ENCODE measurements around the gene FBLIM1. TPM values are rescaled to one million over a fixed set of nuclear protein-coding genes. Genes with fewer than 3 reads are reported as not detected.

FBLIM1 gene
- total RNA-seq, 2 donors from 2014 or later: 224 to 328 TPM

DNA sequence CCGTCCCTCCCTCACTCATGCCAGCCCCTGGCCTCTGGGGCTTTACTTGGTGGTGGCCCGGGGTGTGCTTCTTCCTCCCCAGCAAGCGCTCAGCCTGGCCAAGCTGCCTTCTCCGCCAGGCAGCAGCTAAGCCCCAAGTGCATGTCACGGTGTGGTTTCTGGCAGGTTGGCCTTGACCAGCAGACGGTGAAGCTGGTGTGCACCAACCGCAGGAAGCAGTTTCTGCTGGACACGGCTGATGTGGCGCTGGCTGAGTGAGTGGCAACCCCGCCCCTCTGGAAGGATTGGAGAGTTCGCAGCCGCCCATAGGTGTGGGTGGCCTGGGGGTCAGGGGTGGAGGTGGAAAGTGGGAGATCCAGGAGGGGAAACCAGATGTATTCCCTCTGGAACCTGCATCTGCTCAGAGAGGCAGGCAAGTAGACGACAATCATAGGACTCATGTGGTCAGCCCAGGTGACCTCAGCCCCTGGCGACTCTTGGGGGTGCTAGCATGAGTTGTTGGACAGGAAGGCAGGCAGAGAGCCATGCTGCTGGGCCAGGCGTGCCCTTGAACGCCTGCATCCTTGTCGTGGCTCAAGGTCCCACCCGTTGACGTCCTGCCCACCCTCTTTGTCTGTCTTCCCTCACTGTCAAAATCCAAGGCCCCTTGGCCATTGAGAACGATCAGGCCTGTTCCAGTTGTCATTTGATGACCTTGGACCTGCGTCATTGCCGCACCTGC, 29.5 kb upstream of the FBLIM1 start:
- intact Hi-C loops (cut with DNase I): no loop called here
- DNase-seq (ENCODE audit: low spot score): no peak

DNA sequence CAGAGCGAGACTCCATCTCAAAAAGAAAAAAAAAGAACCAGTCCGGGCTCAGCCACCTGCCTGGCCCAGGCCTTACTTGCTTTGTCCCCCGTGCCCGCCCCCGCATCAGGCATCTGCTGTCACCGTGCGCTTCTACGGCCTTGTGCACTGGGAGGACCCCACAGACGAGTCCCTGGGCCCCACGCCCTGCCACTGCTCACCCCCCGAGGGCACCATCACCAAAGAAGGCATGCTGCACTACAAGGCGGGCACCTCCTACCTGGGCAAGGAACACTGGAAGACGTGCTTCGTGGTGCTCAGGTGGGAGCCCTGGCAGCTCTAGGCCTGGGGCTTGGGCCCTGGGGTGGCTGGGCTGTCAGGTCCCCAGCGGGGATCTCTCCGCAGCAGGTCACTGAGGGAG, 28.2 kb upstream of the FBLIM1 start:
- intact Hi-C loops (cut with DNase I): loop anchor here in 1 of 2 donors (10.0 kb wide), 1 partner anchor 136 kb away; no protein-coding TSS in a partner anchor
- no peak for DNase-seq (ENCODE audit: low spot score)

DNA sequence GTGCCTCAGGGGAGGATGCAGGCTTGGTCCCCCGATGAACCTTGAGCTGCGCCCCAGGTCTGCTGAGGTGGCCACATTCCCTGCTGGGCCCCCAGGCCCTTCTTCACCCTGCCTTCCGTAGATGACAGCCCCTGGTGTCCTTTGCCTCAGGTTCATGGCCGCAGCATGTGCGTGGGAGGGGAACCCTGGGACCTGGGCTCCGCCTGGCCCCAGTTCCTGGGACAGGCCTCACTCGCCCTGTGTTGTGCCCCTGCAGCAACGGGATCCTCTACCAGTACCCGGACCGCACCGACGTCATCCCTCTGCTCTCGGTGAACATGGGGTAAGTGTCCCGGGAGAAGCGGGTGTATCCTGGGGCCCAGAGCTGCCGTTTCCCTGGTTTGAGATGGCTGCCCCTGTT, 27.7 kb upstream of the FBLIM1 start:
- no peak for DNase-seq (ENCODE audit: low spot score)
- intact Hi-C loops (cut with DNase I): loop anchor here in 1 of 2 donors (10.0 kb wide), 1 partner anchor 136 kb away; no protein-coding TSS in a partner anchor

DNA sequence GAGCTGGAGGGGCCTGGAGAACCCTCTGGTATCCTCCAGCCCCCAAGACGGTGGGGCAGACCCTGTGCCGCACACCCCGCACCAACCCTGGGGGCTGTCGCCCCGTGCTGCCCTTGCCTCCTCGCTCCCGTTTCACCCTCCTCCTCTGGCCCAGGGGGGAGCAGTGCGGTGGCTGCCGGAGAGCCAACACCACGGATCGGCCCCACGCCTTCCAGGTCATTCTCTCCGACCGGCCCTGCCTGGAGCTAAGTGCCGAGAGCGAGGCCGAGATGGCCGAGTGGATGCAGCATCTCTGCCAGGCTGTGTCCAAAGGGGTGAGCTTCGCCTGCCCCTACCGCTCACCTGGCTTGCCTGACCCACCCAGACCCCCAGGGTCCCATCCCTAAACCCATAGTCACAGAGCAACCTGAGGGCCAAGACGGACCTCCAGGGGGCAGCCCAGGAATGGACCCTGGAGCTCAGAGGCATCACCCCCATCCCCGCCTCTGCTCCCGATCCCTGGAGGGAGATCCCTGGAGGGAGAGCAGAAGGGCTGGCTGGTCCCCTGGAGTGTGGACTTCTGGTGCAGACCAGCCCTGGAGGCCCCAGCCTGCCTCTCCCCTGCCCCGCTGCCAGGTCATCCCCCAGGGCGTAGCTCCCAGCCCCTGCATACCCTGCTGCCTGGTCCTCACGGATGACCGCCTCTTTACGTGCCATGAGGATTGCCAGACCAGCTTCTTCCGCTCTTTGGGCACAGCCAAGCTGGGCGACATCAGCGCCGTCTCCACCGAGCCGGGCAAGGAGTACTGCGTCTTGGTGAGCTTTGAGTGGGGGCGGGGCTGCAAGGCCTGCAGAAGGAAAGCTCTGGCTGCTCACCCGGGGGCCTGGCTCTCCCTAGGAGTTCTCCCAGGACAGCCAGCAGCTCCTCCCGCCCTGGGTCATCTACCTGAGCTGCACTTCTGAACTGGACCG, 26.6 kb upstream of the FBLIM1 start:
- no peak for DNase-seq (ENCODE audit: low spot score)
- intact Hi-C loops (cut with DNase I): loop anchor here in 1 of 2 donors (10.0 kb wide), 1 partner anchor 137 kb away; no protein-coding TSS in a partner anchor

DNA sequence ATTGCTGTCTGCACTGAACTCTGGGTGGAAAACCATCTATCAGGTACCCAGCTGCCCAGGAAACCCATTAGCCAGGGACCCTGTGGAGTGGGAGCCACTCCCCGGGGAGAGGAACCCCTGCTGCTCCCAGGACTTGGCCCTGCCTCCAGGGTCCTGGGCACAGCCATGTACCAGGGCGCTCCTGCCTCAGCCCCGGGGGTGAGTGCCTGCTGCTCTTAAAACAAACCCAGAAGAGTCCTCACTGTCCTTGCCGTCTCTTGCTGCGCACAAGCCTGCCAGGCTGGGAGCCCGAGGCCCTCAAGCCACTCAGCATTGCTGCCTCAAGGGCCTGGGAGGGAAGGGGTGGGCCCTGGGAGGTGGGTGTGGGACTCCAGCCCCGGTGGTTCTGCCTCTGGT, 25.9 kb upstream of the FBLIM1 start:
- DNase-seq (ENCODE audit: low spot score): no peak
- intact Hi-C loops (cut with DNase I): loop anchor here in 1 of 2 donors (10.0 kb wide), 1 partner anchor 138 kb away; no protein-coding TSS in a partner anchor

DNA sequence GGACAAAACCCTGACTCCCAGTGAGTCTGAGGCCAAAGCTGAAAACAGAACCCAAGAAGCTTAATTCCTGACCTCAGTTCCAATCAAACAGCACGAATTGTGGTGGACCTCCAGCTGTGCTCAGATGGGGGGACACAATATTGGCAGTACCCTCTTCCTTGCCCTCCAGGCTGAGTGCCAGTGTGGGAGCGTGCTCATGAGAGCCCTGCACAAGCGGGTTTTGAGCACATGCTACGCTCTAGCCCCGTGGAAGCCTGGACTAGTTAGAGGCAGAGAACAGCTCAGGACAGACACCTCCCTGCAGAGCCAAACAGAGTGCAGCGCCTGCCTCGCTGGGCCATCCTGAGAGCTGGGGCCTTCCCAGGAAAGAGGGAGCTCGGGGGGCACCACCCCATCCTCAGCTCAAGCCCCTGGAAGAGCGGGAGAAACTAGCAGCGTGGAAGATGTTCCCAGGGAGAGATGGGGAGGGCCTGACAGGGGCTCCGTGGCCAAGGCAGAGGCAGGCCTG, 25.3 kb upstream of the FBLIM1 start:
- intact Hi-C loops (cut with DNase I): loop anchor here in 1 of 2 donors (10.0 kb wide), 1 partner anchor 138 kb away; no protein-coding TSS in a partner anchor
- no peak for DNase-seq (ENCODE audit: low spot score)

DNA sequence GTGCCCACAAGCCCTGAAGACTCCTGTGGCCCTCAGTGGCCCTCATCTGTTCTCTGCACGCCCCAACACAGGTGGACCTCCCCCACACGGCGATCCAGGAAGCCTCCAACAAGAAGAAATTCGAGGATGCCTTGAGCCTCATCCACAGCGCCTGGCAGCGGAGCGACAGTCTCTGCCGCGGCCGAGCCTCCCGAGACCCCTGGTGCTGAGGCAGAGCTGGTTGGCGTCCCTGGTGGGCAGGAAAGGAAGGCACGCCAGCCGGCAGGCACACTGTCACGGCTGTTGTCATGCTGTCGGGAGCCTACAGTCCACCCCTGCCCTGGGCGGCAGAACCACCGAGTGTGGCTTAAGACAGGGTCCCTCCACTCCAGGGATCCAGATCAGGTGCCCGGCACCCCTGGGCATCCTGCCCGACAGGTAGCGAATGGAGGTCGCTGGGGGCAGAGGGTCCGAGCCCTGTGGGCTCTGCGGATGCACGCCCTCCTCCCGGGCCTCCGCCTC, 24.8 kb upstream of the FBLIM1 start:
- intact Hi-C loops (cut with DNase I): loop anchor here in 1 of 2 donors (10.0 kb wide), 1 partner anchor 139 kb away; no protein-coding TSS in a partner anchor
- DNase-seq (ENCODE audit: low spot score): no peak

DNA sequence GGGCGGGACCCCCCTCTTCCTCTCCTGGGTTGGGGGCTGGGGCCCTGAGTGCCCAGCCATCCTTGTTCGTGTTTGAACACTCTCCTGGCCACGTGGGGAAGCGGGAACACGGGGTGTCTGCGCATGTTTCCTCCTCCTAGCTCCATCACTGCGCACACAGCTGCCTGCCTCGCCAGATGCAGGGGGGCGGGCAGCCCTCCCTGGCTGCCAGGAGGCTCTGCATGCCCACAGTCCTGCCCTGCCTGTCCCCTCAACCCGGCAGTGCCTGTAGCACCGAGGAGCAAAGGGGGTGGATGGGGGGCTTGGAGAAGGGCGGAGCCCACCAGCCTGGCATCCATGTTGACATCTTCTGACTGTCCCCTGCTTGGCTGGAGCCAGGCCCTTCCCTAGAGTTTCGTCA, 24.3 kb upstream of the FBLIM1 start:
- intact Hi-C loops (cut with DNase I): loop anchor here in 1 of 2 donors (10.0 kb wide), 1 partner anchor 139 kb away; no protein-coding TSS in a partner anchor
- DNase-seq (ENCODE audit: low spot score): no peak

DNA sequence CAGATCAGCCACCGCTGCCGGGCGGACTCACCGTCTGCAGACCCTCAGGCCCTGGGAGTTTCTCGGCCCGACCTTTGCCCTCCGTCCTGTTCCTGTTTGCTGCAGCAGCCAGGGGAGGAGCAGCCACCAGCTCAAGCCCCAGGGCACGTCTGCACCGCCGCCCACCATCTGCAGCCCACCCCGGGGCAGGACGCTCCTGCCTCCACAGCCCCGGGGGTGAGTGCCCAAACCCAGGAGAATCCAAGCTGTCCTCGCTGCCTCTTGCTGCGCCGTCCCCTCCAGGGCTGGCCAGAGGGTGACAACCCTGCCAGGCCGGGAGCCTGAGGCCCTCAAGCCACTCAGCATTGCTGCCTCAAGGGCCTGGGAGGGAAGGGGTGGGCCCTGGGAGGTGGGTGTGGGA, 23.7 kb upstream of the FBLIM1 start:
- intact Hi-C loops (cut with DNase I): loop anchor here in 1 of 2 donors (10.0 kb wide), 1 partner anchor 140 kb away; no protein-coding TSS in a partner anchor
- DNase-seq (ENCODE audit: low spot score): no peak

DNA sequence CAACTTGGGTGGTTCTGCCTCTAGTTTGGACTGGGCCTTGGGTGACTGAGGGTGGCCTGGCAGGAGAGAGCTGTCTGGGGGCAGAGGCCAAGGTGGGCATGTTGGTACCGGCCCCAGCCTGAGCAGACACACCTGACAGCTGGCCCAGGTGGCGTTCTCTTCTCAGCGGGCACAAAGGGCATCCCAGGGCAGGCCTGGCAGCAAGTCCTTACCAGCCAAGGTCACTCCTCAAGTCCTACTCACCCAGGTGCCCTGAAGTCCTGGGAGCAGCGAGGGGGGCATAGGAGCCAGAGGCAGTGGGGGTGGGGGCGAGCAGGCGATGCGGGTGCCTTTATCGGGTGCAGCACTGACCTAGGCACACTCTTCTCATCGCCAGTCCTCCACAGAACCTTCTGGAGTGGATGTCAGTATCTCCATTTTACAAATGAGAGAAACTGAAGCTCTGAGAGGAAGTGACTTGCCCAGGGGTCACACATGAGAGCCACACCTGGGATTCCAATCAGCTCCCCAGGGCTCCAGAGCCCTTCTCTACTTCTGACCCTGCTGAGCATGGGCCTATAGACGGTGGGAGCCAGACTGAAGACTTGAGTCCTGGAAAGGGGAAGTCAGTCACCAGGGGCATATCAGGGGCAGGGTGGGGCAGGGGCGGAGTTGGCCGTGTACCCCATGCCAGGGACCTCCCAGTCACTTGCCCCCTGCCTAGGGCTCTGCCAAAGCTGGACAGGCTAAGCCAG, 23.1 kb upstream of the FBLIM1 start:
- intact Hi-C loops (cut with DNase I): loop anchor here in 1 of 2 donors (10.0 kb wide), 1 partner anchor 141 kb away; no protein-coding TSS in a partner anchor
- no peak for DNase-seq (ENCODE audit: low spot score)

DNA sequence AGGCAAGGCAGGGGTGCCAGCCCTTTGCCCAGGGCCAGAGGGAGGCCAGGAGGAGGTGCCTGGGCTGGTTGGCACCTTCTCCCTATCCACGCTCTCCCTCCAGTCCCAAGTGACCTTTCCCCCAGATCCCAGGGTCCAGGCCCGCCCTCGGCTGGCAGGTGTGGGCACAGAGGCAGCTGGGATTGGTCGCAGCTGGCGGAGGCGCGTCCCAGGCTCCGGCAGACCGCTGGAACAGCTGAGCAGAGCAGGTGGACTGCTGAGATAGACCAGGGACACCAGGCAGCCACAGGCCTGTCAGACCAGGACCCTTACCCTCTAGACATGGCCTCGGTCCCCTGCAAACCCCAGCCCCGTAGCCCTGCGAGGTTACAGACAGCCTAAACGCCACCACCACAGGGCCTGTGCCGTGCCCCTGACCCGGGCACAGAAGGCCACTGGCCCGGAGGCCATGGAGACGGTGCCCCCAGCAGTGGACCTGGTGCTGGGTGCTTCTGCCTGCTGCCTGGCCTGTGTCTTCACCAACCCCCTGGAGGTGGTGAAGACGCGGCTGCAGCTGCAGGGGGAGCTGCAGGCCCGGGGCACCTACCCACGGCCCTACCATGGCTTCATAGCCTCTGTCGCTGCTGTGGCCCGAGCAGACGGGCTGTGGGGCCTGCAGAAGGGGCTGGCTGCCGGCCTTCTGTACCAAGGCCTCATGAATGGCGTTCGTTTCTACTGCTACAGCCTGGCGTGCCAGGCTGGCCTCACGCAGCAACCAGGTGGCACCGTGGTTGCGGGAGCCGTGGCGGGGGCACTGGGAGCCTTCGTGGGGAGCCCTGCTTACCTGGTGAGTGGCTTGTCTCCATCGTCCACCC, 22.3 kb upstream of the FBLIM1 start, which contains the start of gene SLC25A34:
Gene SLC25A34 (plus strand): TSS at position 221 of the 854 bp plus-strand sequence. CDS start 228 bp downstream, at position 449.
- DNase-seq (ENCODE audit: low spot score): no peak
- intact Hi-C loops (cut with DNase I): loop anchor here in 1 of 2 donors (10.0 kb wide), 1 partner anchor 141 kb away; no protein-coding TSS in a partner anchor

DNA sequence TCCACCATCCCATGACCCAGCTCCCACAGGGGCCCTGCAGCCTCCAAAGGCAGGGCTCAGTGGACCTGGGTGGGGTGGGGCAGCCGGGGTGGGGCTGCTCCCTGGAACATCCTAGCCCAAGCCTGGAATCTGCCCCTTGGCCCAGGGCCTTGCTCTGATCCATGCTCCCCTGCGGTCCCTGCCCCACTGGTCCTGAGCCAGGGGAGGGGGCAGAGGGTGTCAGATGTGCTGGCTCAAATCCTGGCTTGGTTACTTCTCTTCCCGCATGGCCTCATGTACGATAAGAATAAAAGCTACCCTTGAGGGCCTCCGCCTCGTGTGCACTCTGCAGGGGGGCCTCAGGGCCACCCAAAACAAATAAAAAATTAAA, 21.7 kb upstream of the FBLIM1 start:
- DNase-seq (ENCODE audit: low spot score): no peak
- intact Hi-C loops (cut with DNase I): loop anchor here in 1 of 2 donors (10.0 kb wide), 1 partner anchor 142 kb away; no protein-coding TSS in a partner anchor

DNA sequence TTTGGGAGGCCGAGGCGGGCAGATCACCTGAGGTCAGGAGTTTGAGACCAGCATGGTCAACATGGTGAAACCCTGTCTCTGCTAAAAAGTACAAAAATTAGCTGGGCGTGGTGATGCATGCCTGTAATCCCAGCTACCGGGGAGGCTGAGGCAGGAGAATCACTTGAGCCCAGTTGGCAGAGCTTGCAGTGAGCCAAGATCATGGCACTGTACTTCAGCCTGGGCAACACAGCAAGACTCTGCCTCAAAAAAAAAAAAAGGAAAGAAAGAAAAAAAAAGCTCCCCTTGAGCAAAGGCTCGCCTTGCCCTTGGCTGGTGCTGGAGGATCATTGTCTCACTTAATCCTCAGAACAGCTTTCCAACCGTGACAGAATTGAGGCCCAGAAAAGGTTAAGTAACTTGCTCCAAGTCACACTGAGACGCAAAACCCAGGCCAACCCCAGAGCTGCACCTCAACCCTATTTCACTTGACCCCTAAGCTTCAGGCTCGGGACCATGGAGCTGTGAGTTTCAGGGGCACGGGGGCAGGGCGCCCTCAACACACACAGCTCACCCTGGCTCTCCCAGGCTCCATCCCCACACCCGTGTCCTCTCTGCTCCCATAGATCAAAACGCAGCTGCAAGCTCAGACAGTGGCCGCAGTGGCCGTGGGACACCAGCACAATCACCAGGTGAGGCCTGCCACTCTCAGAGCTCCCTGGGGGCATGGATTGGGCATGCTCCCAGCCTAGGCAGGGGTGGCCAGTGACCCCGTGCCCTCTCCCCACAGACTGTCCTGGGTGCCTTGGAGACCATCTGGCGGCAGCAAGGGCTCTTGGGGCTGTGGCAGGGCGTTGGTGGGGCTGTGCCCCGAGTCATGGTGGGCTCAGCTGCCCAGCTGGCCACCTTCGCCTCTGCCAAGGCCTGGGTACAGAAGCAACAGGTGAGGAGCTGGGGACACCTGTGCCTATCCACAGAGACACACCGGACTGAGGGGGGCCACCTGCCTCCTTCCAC, 21.0 kb upstream of the FBLIM1 start:
- no peak for DNase-seq (ENCODE audit: low spot score)
- intact Hi-C loops (cut with DNase I): loop anchor here in 1 of 2 donors (10.0 kb wide), 1 partner anchor 143 kb away; no protein-coding TSS in a partner anchor

DNA sequence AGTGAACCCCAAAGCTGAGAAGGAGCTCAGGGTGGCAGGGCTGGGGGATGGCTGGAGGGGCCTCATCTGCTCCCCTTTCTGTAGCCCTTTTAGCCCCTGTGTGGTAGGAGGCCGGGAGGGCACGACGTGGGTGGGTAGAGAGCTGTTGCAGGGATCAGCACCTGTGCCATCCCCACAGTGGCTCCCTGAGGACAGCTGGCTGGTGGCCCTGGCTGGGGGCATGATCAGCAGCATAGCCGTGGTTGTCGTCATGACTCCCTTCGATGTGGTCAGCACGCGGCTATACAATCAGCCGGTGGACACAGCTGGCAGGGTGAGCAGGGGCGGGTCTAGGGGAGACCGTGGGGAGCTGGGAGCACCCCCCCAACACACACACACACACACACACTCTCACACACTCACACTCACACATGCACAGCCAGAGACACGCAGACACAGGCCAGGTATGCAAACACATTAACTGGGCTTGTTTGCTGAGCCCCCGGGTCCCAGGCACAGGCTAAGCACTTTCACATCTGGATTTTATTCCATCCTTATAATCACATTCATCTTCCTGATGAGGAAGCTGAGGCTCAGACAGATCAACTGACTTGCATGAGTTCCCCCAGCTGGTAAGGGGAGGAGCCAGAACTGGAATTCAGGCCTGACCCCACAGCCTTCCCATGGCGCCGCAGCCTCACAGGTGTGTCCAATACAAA, 20.0 kb upstream of the FBLIM1 start:
- DNase-seq (ENCODE audit: low spot score): no peak
- intact Hi-C loops (cut with DNase I): loop anchor here in 1 of 2 donors (10.0 kb wide), 1 partner anchor 144 kb away; no protein-coding TSS in a partner anchor

DNA sequence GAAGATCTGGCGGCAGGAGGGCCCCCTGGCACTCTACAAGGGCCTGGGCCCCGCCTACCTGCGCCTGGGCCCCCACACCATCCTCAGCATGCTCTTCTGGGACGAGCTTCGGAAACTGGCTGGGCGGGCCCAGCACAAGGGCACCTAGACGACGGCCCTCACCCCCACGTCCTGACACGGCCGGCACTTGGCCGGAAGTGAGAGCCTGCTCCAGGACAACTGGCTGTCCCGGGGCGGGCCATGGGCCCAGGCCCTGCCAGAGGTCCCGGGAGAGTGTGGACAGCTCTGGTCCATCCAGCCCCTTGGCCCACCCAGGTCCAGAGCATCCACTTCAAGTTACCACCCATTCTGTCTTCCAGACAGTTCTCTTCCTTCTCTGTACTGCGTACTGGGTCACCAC, 19.3 kb upstream of the FBLIM1 start:
- no peak for DNase-seq (ENCODE audit: low spot score)
- intact Hi-C loops (cut with DNase I): loop anchor here in 1 of 2 donors (10.0 kb wide), 1 partner anchor 144 kb away; no protein-coding TSS in a partner anchor

All from posterior vena cava (tissue), 2 donors.